H9 (cell line): Measurements from ENCODE around the gene ABCF1. TPM values are rescaled to one million over a fixed set of nuclear protein-coding genes. Genes with fewer than 3 reads are reported as not detected.

Source experiments
- DNase-seq: peaks from one replicate; pipeline ENCODE4 v3.0.0-alpha.2; 2017
- H2AFZ ChIP-seq: one replicate; pipeline ENCODE4 v1.6.1; 2013; ENCODE audit warnings: mild to moderate bottlenecking, low read length, control low read depth, moderate library complexity
- H2AK5ac ChIP-seq: 2 replicates; pipeline ENCODE4 v1.6.1; 2013; ENCODE audit warnings: low read length, control low read depth, mixed read lengths; ENCODE audit not compliant: insufficient read length
- H2BK120ac ChIP-seq: one replicate; pipeline ENCODE4 v1.6.1; 2013; ENCODE audit warnings: low read depth, mild to moderate bottlenecking, low read length, control low read depth, inconsistent platforms; ENCODE audit not compliant: poor library complexity, severe bottlenecking
- H2BK12ac ChIP-seq: 2 replicates; pipeline ENCODE4 v1.6.1; 2013; ENCODE audit warnings: low read length, control low read depth, mixed read lengths, low read depth; ENCODE audit not compliant: insufficient read length
- H2BK15ac ChIP-seq: 2 replicates; pipeline ENCODE4 v1.6.1; 2013; ENCODE audit warnings: low read depth, low read length, control low read depth
- H2BK20ac ChIP-seq: one replicate; pipeline ENCODE4 v1.6.1; 2013; ENCODE audit warnings: low read depth, mild to moderate bottlenecking, low read length, control low read depth, inconsistent platforms; ENCODE audit not compliant: poor library complexity, severe bottlenecking
- H2BK5ac ChIP-seq: 2 replicates; pipeline ENCODE4 v1.6.1; 2013; ENCODE audit warnings: low read length, control low read depth, mixed read lengths; ENCODE audit not compliant: insufficient read length
- H3K14ac ChIP-seq: 2 replicates; pipeline ENCODE4 v1.6.1; 2013; ENCODE audit warnings: low read length, control low read depth; ENCODE audit not compliant: insufficient read depth
- H3K18ac ChIP-seq: 2 replicates; pipeline ENCODE4 v1.6.1; 2013; ENCODE audit warnings: low read depth, mild to moderate bottlenecking, mixed read lengths, low read length, control low read depth; ENCODE audit not compliant: insufficient read length
- H3K23ac ChIP-seq: 2 replicates; pipeline ENCODE4 v1.6.1; 2013; ENCODE audit warnings: low read length, control low read depth, mixed read lengths, low read depth; ENCODE audit not compliant: insufficient read length
- H3K23me2 ChIP-seq: 2 replicates; pipeline ENCODE4 v1.6.1; 2013; ENCODE audit warnings: low read depth, mild to moderate bottlenecking, mixed read lengths, low read length, control low read depth; ENCODE audit not compliant: insufficient read length, poor library complexity, severe bottlenecking
- H3K27ac ChIP-seq: 2 replicates; pipeline ENCODE4 v1.5.1; 2013; ENCODE audit warnings: low read length, control low read depth, mixed read lengths, low read depth; ENCODE audit not compliant: insufficient read length
- H3K27me3 ChIP-seq: 2 replicates; pipeline ENCODE4 v1.6.1; 2013; ENCODE audit warnings: low read length, control low read depth, inconsistent platforms; ENCODE audit not compliant: insufficient read depth
- H3K4ac ChIP-seq: 2 replicates; pipeline ENCODE4 v1.6.1; 2013; ENCODE audit warnings: low read depth, mild to moderate bottlenecking, control low read depth, inconsistent platforms, low read length, moderate library complexity
- H3K4me1 ChIP-seq: 2 replicates; pipeline ENCODE4 v1.6.1; 2013; ENCODE audit warnings: low read length, control low read depth, inconsistent platforms; ENCODE audit not compliant: insufficient read depth
- H3K4me2 ChIP-seq: 2 replicates; pipeline ENCODE4 v1.6.1; 2013; ENCODE audit warnings: low read length, control low read depth, mixed read lengths; ENCODE audit not compliant: insufficient read length, insufficient read depth
- H3K56ac ChIP-seq: 2 replicates; pipeline ENCODE4 v1.6.1; 2013; ENCODE audit warnings: low read depth, mild to moderate bottlenecking, mixed read lengths, low read length, control low read depth; ENCODE audit not compliant: insufficient read length
- H3K79me1 ChIP-seq: 2 replicates; pipeline ENCODE4 v1.6.1; 2013; ENCODE audit warnings: low read depth, mild to moderate bottlenecking, moderate library complexity, low read length, control low read depth, inconsistent platforms; ENCODE audit not compliant: insufficient read depth, poor library complexity, severe bottlenecking
- H3K79me2 ChIP-seq: 2 replicates; pipeline ENCODE4 v1.6.1; 2013; ENCODE audit warnings: low read length, control low read depth, inconsistent platforms; ENCODE audit not compliant: insufficient read depth
- H3K9ac ChIP-seq: 2 replicates; pipeline ENCODE4 v1.6.1; 2013; ENCODE audit warnings: low read length, control low read depth, mixed read lengths; ENCODE audit not compliant: insufficient read length; ENCODE audit errors: extremely low read depth
- H3K9me3 ChIP-seq: one replicate; pipeline ENCODE4 v1.6.1; 2013; ENCODE audit warnings: low read depth, low read length, inconsistent platforms; ENCODE audit not compliant: control insufficient read depth
- H3T11ph ChIP-seq: one replicate; pipeline ENCODE4 v1.6.1; 2013; ENCODE audit warnings: mild to moderate bottlenecking, low read length, control low read depth, inconsistent platforms
- H4K20me1 ChIP-seq: one replicate; pipeline ENCODE4 v1.6.1; 2013; ENCODE audit not compliant: control insufficient read depth, insufficient read length, insufficient read depth
- H4K5ac ChIP-seq: 2 replicates; pipeline ENCODE4 v1.6.1; 2013; ENCODE audit warnings: low read depth, mild to moderate bottlenecking, mixed read lengths, low read length, control low read depth; ENCODE audit not compliant: insufficient read length
- H4K8ac ChIP-seq: replicated peaks from 2 replicates; pipeline ENCODE4 v1.6.1; 2013; ENCODE audit warnings: low read length, control low read depth, mixed read lengths, low read depth; ENCODE audit not compliant: insufficient read length
- H4K91ac ChIP-seq: 2 replicates; pipeline ENCODE4 v1.6.1; 2013; ENCODE audit warnings: low read depth, mild to moderate bottlenecking, moderate library complexity, mixed read lengths, low read length, control low read depth; ENCODE audit not compliant: insufficient read length
- H3K27ac Mint-ChIP-seq, 3 experiments: 2 replicates in 2 of 3; 3 replicates in 1 of 3; pipeline ENCODE4 v1.8.0; 2020 to 2021; ENCODE audit warnings: mixed read lengths in 3 of 3, mild to moderate bottlenecking in 1 of 3, moderate library complexity in 1 of 3
- H3K27me3 Mint-ChIP-seq: 2 replicates; pipeline ENCODE4 v1.8.0; 2021; ENCODE audit warnings: low read depth, mild to moderate bottlenecking, moderate library complexity, mixed read lengths
- H3K36me3 Mint-ChIP-seq, 3 experiments: 2 replicates in 2 of 3; 3 replicates in 1 of 3; pipeline ENCODE4 v1.8.0; 2020 to 2021; ENCODE audit warnings: low read depth in 3 of 3, mixed read lengths in 3 of 3; ENCODE audit not compliant: insufficient read depth in 1 of 3
- H3K4me1 Mint-ChIP-seq, 2 experiments: 2 replicates each; pipeline ENCODE4 v1.8.0; 2020; ENCODE audit warnings: mixed read lengths in 2 of 2
- H3K4me3 Mint-ChIP-seq, 2 experiments: 2 replicates in 1 of 2; 3 replicates in 1 of 2; pipeline ENCODE4 v1.8.0; 2020 to 2021; ENCODE audit warnings: mild to moderate bottlenecking in 2 of 2, mixed read lengths in 2 of 2, moderate library complexity in 1 of 2
- H3K9me3 Mint-ChIP-seq, 2 experiments: 2 replicates in 1 of 2; 3 replicates in 1 of 2; pipeline ENCODE4 v1.8.0; 2020; ENCODE audit warnings: mild to moderate bottlenecking in 2 of 2, mixed read lengths in 2 of 2, moderate library complexity in 1 of 2
- CTCF ChIP-seq: fragments of 200-600 bp; sonication (generic); conservative IDR thresholded peaks from 3 replicates; pipeline ENCODE4 v1.8.0; 2021; ENCODE audit warnings: antibody characterized with exemption, mild to moderate bottlenecking
- WGBS: extraction: QIAGEN DNeasy Blood & Tissue Kit; methylation state at CpG from one replicate; pipeline ENCODE4 v1.1.7; 2013; ENCODE audit warnings: missing lambda C conversion rate, low lambda C conversion rate, mixed read lengths; ENCODE audit not compliant: insufficient read length; ENCODE audit errors: extremely low coverage; 5-methylcytosine and 5-hydroxymethylcytosine counted together
- total RNA-seq: library from RNA; stranded (reverse); gene quantifications from 2 replicates; pipeline ENCODE4 v1.2.1, GENCODE V29; 2021

The ABCF1 gene
- total RNA-seq, 1 experiment from 2014 or later: 118 TPM

DNA sequence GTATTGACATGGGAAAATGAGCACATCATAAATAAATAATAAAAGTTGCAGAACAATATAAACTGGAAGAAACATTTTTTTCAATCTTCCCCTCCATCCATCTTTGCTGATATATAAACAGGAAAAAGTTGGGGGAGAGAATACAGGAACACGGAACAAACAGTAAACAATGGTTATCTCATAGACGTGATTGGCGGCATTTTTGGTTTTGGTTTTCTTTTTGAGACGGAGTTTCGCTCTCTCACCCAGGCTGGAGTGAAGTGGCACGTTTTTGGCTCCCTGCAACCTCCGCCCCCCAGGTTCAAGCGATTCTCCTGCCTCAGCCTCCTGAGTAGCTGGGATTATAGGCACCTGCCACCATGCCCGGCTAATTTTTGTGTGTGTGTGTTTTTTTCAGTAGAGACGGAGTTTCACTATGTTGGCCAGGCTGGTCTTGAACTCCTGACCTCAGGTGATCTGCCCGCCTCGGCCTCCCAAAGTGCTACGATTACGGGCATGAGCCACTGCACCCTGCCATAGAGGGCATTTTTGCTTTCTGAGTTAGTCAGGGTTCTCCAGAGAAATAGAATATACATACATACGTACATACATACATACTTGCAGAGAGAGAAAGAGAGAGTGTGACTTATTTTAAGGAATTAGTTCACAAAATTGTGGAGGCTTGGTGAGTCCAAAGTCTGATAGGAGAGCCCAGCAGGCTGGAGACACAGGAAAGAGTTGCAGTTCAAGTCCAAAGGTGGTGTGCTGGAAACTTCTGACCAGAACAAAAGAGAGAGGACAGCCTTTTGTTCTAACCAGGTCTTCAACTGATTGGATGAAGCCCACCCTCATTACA is 37.6 kb upstream of the ABCF1 start:
- Mint-ChIP-seq H3K36me3 (no peaks in the 10 kb centered on the region), H3K4me3 (no peak overlapping the region), H3K4me1 (peaks cover 0 to 5% of the 10 kb centered on the region in 2 experiments; a peak in 2 of 4 replicates), H3K27me3 (peaks cover 5% of the 10 kb centered on the region; the same call in 1 of the 2 replicates), H3K27ac (no peak overlapping the region), H3K9me3 (no peaks in the 10 kb centered on the region; a peak in 1 of 5 replicates)
- H3K23me2 ChIP-seq: no peaks in the 10 kb centered on the region
- H4K5ac ChIP-seq: no peak overlapping the region
- no peak overlapping the region for H4K91ac ChIP-seq
- H3K4ac ChIP-seq: no peak overlapping the region
- no peak for TF ChIP-seq CTCF
- H3K9ac ChIP-seq: no peak overlapping the region
- DNase-seq: no peak
- H2BK15ac ChIP-seq: no peak overlapping the region
- no peak overlapping the region for H3T11ph ChIP-seq
- H3K4me2 ChIP-seq: no peak overlapping the region
- H2AK5ac ChIP-seq: no peak overlapping the region
- no peak overlapping the region for H3K14ac ChIP-seq
- H3K56ac ChIP-seq: no peak overlapping the region
- no peak overlapping the region for H3K23ac ChIP-seq
- H2BK5ac ChIP-seq: no peak overlapping the region
- no peaks in the 10 kb centered on the region for H3K9me3 ChIP-seq
- H3K79me1 ChIP-seq: no peaks in the 10 kb centered on the region
- no CpG with 5 or more reads among the region's 15 CpGs for WGBS
- H2BK120ac ChIP-seq: no peak overlapping the region
- H4K8ac ChIP-seq: no peak overlapping the region
- H3K27ac ChIP-seq: no peak overlapping the region
- no peaks in the 10 kb centered on the region for H3K27me3 ChIP-seq
- H2BK12ac ChIP-seq: no peak overlapping the region
- no peak overlapping the region for H2AFZ ChIP-seq
- H2BK20ac ChIP-seq: no peak overlapping the region
- no peaks in the 10 kb centered on the region for H3K79me2 ChIP-seq
- no peaks in the 10 kb centered on the region for H3K4me1 ChIP-seq
- H3K18ac ChIP-seq: no peak overlapping the region
- no peaks in the 10 kb centered on the region for H4K20me1 ChIP-seq
